K562 (cell line): ENCODE measurements around the gene ITPR1. TPM values are rescaled to one million over a fixed set of nuclear protein-coding genes. Genes with fewer than 3 reads are reported as not detected.

ENCODE experiments used
- ATAC-seq: fragments of 200-7000 bp; cut with Tn5 transposase; 3 replicates; pipeline ENCODE4 v1.9.1; 2020; ENCODE audit warnings: moderate library complexity
- BruUV-seq: library from RNA; stranded (reverse); fragments of 400-500 nt; replicated peaks from 2 replicates; lab custom pipeline; 2021; lab: Mats Ljungman, UMichigan
- CTCF ChIA-PET: fragments of 300-600 bp; formaldehyde crosslinking; extraction: SDS; loops from one replicate; lab custom pipeline; 2021; ENCODE audit warnings: low intra/inter-chr PET ratio; lab: Yijun Ruan, JAX
- POLR2A ChIA-PET: fragments of 300-600, 350-650 bp; sonication (Branson Sonifier 250); formaldehyde crosslinking; extraction: SDS; loops from one replicate; lab custom pipeline; 2021; ENCODE audit warnings: antibody characterized with exemption, inconsistent platforms; lab: Yijun Ruan, JAX
- DNase-seq, 4 experiments: peaks; one replicate each; pipeline versions ENCODE4 v3.0.0 to v3.0.0-alpha.2; 2011 to 2018; ENCODE audit warnings: low spot score in 3 of 4, mixed read lengths in 3 of 4; ENCODE audit errors: extremely low read depth in 1 of 4
- FAIRE-seq: peaks from 2 replicates; lab custom pipeline; 2011; peaks lifted over from hg19 to GRCh38; lab: Jason Lieb, UNC
- H2AFZ ChIP-seq: 2 replicates; pipeline ENCODE4 v1.6.0; 2011; ENCODE audit warnings: low read depth, low read length, control low read depth, inconsistent platforms
- H3K27ac ChIP-seq: fragments of 200-600 bp; 3 replicates; pipeline ENCODE4 v1.8.0; 2011; ENCODE audit warnings: low read depth, mild to moderate bottlenecking, control low read depth, inconsistent platforms, low read length, moderate library complexity, mixed read lengths; ENCODE audit errors: extremely low read depth
- H3K27me3 ChIP-seq, 2 experiments: fragments of 300-600 bp in 1 of 2; 2 replicates in 1 of 2; 3 replicates in 1 of 2; pipeline versions ENCODE4 v1.6.0 to v1.8.0; 2011; ENCODE audit warnings: inconsistent platforms in 2 of 2, low read length in 2 of 2, mild to moderate bottlenecking in 1 of 2, mixed read lengths in 1 of 2, moderate library complexity in 1 of 2; ENCODE audit not compliant: control insufficient read depth in 2 of 2, insufficient read depth in 2 of 2
- H3K36me3 ChIP-seq: fragments of 300-600 bp; 3 replicates; pipeline ENCODE4 v1.8.0; 2011; ENCODE audit warnings: mild to moderate bottlenecking, low read length, inconsistent platforms; ENCODE audit not compliant: control insufficient read depth, insufficient read depth
- H3K4me1 ChIP-seq, 2 experiments: fragments of 200-600 bp in 1 of 2; replicated peaks in 1 of 2; 2 replicates in 1 of 2; 3 replicates in 1 of 2; pipeline versions ENCODE4 v1.5.1 to v1.8.0; 2011; ENCODE audit warnings: inconsistent platforms in 2 of 2, low read length in 2 of 2, mild to moderate bottlenecking in 1 of 2, mixed read lengths in 1 of 2, moderate library complexity in 1 of 2; ENCODE audit not compliant: control insufficient read depth in 2 of 2, insufficient read depth in 2 of 2
- H3K4me2 ChIP-seq: 2 replicates; pipeline ENCODE4 v1.6.1; 2011; ENCODE audit warnings: low read length, control low read depth, inconsistent platforms, mixed read lengths; ENCODE audit not compliant: insufficient read depth
- H3K4me3 ChIP-seq: fragments of 200-600 bp; sonication (generic), shearing (Covaris generic); 2 replicates; pipeline ENCODE4 v1.5.1; 2016; ENCODE audit warnings: control low read depth, inconsistent platforms
- H3K79me2 ChIP-seq: fragments of 200-600 bp; 3 replicates; pipeline ENCODE4 v1.8.0; 2011; ENCODE audit warnings: low read length, inconsistent platforms; ENCODE audit not compliant: control insufficient read depth, insufficient read depth
- H3K9ac ChIP-seq, 2 experiments: 2 replicates each; pipeline versions ENCODE4 v1.6.0 to v1.6.1; 2011; ENCODE audit warnings: low read depth in 2 of 2, low read length in 2 of 2, control low read depth in 1 of 2, inconsistent platforms in 1 of 2, mild to moderate bottlenecking in 1 of 2, mixed read lengths in 1 of 2; ENCODE audit not compliant: insufficient read depth in 1 of 2
- H3K9me1 ChIP-seq: one replicate; pipeline ENCODE4 v1.6.0; 2011; ENCODE audit warnings: inconsistent platforms, mild to moderate bottlenecking, low read length, moderate library complexity; ENCODE audit not compliant: control insufficient read depth, insufficient read depth
- H3K9me3 ChIP-seq: replicated peaks from 2 replicates; pipeline ENCODE4 v1.5.1; 2011; ENCODE audit warnings: low read depth, low read length, inconsistent platforms; ENCODE audit not compliant: control insufficient read depth, insufficient read depth
- H4K20me1 ChIP-seq: replicated peaks from 2 replicates; pipeline ENCODE4 v1.6.1; 2011; ENCODE audit warnings: low read length, inconsistent platforms, mixed read lengths; ENCODE audit not compliant: control insufficient read depth, insufficient read depth
- AFF4 ChIP-seq: sonication (generic); formaldehyde crosslinking; IDR thresholded peaks from 2 replicates; pipeline ENCODE4 v1.8.0; 2023; ENCODE audit warnings: mild to moderate bottlenecking, missing genetic modification reagents
- RBM22 ChIP-seq: fragments of 200-400 bp; formaldehyde crosslinking; IDR thresholded peaks from 2 replicates; pipeline ENCODE4 v1.6.1; 2018; ENCODE audit warnings: low read length, low read depth; ENCODE audit not compliant: poor library complexity, severe bottlenecking
- SMARCA5 ChIP-seq: fragments of 450-650 bp; IDR thresholded peaks from 2 replicates; pipeline ENCODE4 v1.6.1; 2016
- ZBTB49 ChIP-seq: sonication (generic); formaldehyde crosslinking; IDR thresholded peaks from 2 replicates; pipeline ENCODE4 v1.8.0; 2022; ENCODE audit warnings: missing genetic modification reagents, mild to moderate bottlenecking, borderline replicate concordance
- WGBS: fragments of 100-300 bp; shearing (Covaris generic); methylation state at CpG from one replicate; pipeline ENCODE4 v1.1.6; 2016; ENCODE audit warnings: low coverage, mixed read lengths; ENCODE audit not compliant: insufficient coverage; ENCODE audit errors: missing lambda C conversion rate; 5-methylcytosine and 5-hydroxymethylcytosine counted together
- in situ Hi-C: fragments of 300-500 bp; cut with MboI; formaldehyde crosslinking; loops from 4 replicates; pipeline ENCODE4 v1.15.0; 2018; ENCODE audit warnings: inconsistent platforms, mixed read lengths
- intact Hi-C: fragments of 100-400 bp; cut with micrococcal nuclease; formaldehyde crosslinking; loops from 2 replicates; pipeline ENCODE4 v1.14.2; 2022
- polyA plus RNA-seq, 8 experiments: library from polyadenylated mRNA; depleted of rRNA in 4 of 8; stranded (reverse) in 5 of 8; unstranded in 3 of 8; fragments of >200 nt; fragmentation: Nextera tagmentation in 2 of 8; fragmentation: Illumina TruSeq in 1 of 8; extraction: Ambion mirVana in 2 of 8; extraction: Trizol in 1 of 8; gene quantifications; 2 replicates each; pipeline versions ENCODE4 v1.2.1 to v1.2.3, GENCODE V29; 2011 to 2014; ENCODE audit warnings: inconsistent platforms in 1 of 8, missing spikeins in 1 of 8
- total RNA-seq, 7 experiments: library from RNA; depleted of rRNA in 6 of 7; stranded (reverse); fragments of >200 nt in 6 of 7; fragmentation: Illumina TruSeq in 2 of 7; extraction: Trizol in 2 of 7; gene quantifications; 2 replicates each; pipeline versions ENCODE4 v1.2.1 to v1.2.3, GENCODE V29; 2011 to 2021; ENCODE audit warnings: low replicate concordance in 1 of 7

The ITPR1 gene
- total and polyA plus RNA-seq, 9 of the 15 experiments (the other 6 are each of a cell fraction or from before 2014, with no cell fraction given): 22.4 to 40.0 (median 27.4) TPM

GRCh38 chr3:4830586-4830914, 337.4 kb downstream of the ITPR1 start:
- no peaks in the 10 kb centered on the region for H4K20me1 ChIP-seq
- WGBS: 79% methylated on average over 5 of the region's 5 CpGs
- CTCF ChIA-PET: no interaction called here
- no peaks in the 10 kb centered on the region for H3K9me3 ChIP-seq
- H3K9me1 ChIP-seq: peaks cover 9% of the 10 kb centered on the region
- peak overlapping the region; percentile 84 for H3K27ac ChIP-seq
- peak overlapping the region; percentile 28 to 50; a peak in 3 of 4 replicates for H3K9ac ChIP-seq
- peaks cover 29 to 85% of the 10 kb centered on the region in 2 experiments for H3K4me1 ChIP-seq
- DNase-seq: no peak
- TF ChIP-seq ZBTB49 (CRISPR knock-in tag) (no peak), AFF4 (CRISPR knock-in tag) (no peak), RBM22 (no peak), SMARCA5 (0 out of 2 replicates have a peak, but pooled peaks have one; percentile 8)
- TF ChIP-seq, all 486 proteins: peak for 1
- BruUV-seq: TSS peak; percentile 82
- peak overlapping the region; percentile 74; the same call in 1 of the 2 replicates for H2AFZ ChIP-seq
- ATAC-seq (no peak), FAIRE-seq (no peak)
- intact Hi-C loops (loop anchor here (2.0 kb wide), 2 partner anchors 90 to 146 kb away; no protein-coding TSS in a partner anchor), in situ Hi-C loops (no loop called here)
- POLR2A ChIA-PET: interaction anchor here (0.7 to 1.4 kb wide), 2 partner anchors 14 to 15 kb away, joined by 3 read pairs; no protein-coding TSS in a partner anchor
- peak overlapping the region; percentile 49 for H3K4me2 ChIP-seq
- H3K4me3 ChIP-seq: no peak overlapping the region
- H3K79me2 ChIP-seq: peaks cover 75% of the 10 kb centered on the region
- H3K27me3 ChIP-seq: no peaks in the 10 kb centered on the region
- peaks cover 84% of the 10 kb centered on the region for H3K36me3 ChIP-seq
